ENCODE measurements around the gene UBA3.

UBA3 gene

DNA sequence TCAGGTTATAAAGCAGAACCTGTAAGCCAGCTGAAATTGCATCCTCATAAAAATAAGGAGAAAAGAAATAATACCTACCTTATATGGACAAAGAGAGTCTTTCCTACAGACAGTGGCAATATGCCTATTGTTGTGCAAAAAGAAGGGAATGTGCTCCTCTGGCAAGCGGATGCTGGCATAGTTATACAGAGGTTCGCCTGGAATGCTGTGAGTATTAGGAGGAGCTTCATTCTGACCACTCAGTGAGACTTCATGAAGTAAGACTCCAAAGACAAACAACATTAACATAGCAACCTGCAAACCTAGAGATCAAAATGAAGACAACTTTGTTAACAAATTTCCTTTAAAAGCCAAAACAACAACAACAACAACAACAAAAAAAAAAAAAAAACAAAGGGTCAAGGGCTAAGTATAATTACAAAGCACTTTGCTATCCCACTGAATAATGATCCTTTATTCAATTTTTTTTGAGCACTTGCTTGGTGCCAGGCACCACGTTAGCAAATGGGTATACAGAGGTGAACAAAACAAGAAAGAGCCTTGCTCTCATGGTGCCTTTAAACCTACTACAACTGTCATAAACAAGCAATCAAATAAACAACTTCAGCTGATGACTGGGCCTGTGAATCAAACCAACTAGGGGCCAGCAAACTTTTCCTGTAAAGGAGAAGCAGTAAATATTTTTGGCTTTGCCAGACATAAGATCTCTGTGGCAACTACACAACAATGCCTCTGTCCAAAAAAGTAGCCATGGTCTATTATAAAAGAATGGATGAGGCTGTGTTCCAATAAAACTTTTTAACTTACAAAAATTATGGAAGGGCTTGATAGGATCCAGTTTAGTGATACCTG, 70.4 kb downstream of the UBA3 start:
- DNase-seq = no peak

DNA sequence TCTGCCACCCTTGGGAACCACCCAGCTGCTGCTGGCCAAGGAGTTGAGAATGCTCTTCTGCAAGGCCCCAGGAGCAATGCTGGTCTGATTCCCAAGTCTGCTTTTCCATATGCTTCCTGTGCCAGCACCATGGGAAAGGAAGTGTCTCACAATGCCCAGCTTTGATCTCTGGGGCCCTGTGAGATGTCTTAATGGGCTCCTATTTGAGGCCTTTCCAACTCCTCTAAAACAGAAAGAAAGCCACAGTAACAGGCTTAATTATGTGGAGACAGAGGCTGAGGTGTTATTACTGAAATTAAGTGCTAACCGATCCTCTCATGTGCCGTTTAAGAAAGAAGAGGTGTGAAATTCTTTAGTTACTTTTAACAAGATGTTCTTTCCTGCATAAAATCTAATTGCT, 71.2 kb downstream of the UBA3 start:
- no peak for DNase-seq

DNA sequence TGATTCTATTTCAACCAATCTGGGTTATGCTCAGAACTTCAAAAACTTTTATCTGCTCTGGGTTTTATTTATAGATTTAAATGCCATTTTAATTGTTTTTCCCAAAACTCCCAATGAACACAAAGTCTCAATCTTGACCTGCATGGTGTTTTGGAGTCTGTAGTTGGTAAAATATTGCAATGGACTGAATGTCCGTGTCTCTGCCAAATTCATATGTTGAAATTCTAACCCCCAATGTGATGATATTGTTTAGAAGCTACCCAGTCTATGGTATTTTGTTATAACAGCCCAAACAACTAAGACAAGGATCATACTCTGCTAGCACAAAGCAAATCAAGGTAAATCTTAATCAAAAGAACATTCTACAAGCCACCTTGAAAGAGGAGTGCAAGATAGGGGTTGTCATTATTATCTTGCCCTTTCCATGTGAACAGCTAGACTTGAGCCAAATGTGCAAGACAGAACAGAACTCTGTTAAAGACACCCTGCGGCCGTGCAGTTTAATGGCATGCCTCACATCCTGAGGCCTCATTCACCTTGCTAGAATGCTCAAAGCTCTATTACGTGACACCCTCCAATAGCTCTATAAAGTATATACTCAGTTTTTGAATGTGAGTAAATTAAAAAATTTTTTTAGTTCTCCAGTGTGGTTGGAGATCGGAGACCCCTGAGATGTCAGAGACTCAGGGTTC, 74.2 kb downstream of the UBA3 start:
- DNase-seq = no peak

DNA sequence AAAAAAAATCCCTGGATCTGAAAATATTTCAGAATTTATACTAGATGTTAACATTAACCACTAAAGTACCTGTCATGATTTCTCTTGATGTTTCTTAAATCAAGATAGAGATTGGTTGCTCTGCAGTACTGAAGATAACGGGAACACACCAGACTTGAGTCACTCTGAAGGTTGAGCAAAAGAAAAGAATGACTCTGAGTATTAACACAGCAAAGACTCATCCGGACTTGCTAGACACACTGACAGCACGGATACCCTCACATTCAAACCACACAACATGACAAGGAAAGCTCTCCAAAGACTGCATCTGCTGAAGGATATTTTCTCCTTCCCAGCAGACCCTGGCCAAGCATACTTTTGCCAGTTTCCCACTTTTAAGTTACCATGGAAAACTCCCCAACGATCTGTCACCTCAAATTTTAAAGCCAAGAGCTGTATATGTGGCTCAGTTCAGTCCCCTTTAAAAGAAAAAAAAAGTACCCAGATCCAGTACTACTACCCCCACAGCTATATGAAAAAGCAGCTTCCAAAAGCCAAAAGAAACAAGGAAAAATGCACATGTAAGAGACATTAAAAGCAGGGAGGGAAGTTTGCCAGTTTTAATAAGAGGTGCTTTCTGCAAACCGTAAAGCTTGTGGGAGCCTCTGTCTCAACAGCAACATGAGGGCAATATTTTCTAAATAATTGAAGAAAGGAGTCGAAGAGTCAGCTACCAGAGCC, 74.9 kb downstream of the UBA3 start:
- no peak for DNase-seq

Measured in NCI-H1694 (cell line).